Right lobe of liver (tissue), 6 donors: Measurements from ENCODE around the gene ASPSCR1. TPM values are rescaled to one million over a fixed set of nuclear protein-coding genes. Genes with fewer than 3 reads are reported as not detected.

Experiments
- ATAC-seq, 4 donors: fragments of 200-7000 bp; cut with Tn5 transposase; one replicate each; pipeline ENCODE4 v1.9.1; 2020; ENCODE audit warnings: mild to moderate bottlenecking in 4 of 4, moderate library complexity in 4 of 4
- DNase-seq, 3 donors: peaks; one replicate each; pipeline ENCODE4 v3.0.0-alpha.2; 2020
- H3K27ac ChIP-seq, 3 donors: fragments of 200-600 bp; one replicate each; pipeline ENCODE4 v1.8.0; 2022
- H3K27me3 ChIP-seq, 2 donors: fragments of 200-600 bp; one replicate each; pipeline ENCODE4 v1.8.0; 2022
- H3K36me3 ChIP-seq, 4 donors: fragments of 200-600 bp; sonication (generic) in 1 of 4; one replicate each; pipeline versions ENCODE4 v1.5.1 to v1.8.0; 2017 to 2022; ENCODE audit warnings: control low read depth in 1 of 4
- H3K4me1 ChIP-seq, 4 donors: fragments of 200-600 bp; sonication (generic) in 1 of 4; one replicate each; pipeline versions ENCODE4 v1.5.1 to v1.8.0; 2017 to 2022; ENCODE audit warnings: control low read depth in 1 of 4
- H3K4me3 ChIP-seq, 3 donors: fragments of 200-600 bp; one replicate each; pipeline ENCODE4 v1.8.0; 2022
- H3K9me3 ChIP-seq, 4 donors: fragments of 200-600 bp; sonication (generic) in 1 of 4; one replicate each; pipeline versions ENCODE4 v1.5.1 to v1.8.0; 2017 to 2022; ENCODE audit warnings: control low read depth in 1 of 4
- POLR2A ChIP-seq: fragments of 450-650 bp; IDR thresholded peaks from one replicate; pipeline ENCODE4 v1.6.1; 2017; ENCODE audit warnings: antibody characterized with exemption, mild to moderate bottlenecking
- WGBS: methylation state at CpG from one replicate; pipeline ENCODE4 v1.1.6; 2018; ENCODE audit warnings: low coverage, low lambda C conversion rate; ENCODE audit not compliant: insufficient coverage; ENCODE audit errors: missing lambda C conversion rate; 5-methylcytosine and 5-hydroxymethylcytosine counted together
- intact Hi-C, 2 donors: fragments of 100-400 bp; cut with DNase I; formaldehyde crosslinking; loops; one replicate each; pipeline versions ENCODE4 v1.11.2 to v1.14.1; 2022
- total RNA-seq, 6 experiments: library from RNA; depleted of rRNA in 2 of 6; stranded (reverse); fragments of >200 nt in 2 of 6; fragmentation: NEBNext Ultra II Directional in 3 of 6; extraction: Animal tissue kit (Norgen Biotek cat#: 25700) in 3 of 6; gene quantifications; one replicate each; pipeline versions ENCODE4 v1.1.0 to v1.2.4, GENCODE V29; 2016 to 2023
- TF ChIP-seq, protein P1 (sequence below), 4 donors: fragments of 200-600 bp in 3 of 4; fragments of 450-650 bp in 1 of 4; IDR thresholded peaks; one replicate each; pipeline versions ENCODE4 v1.5.1 to v1.8.0; 2016 to 2022; ENCODE audit warnings: antibody characterized with exemption in 4 of 4, mild to moderate bottlenecking in 2 of 4
- donor health status: DM: no; HTN: yes; CAD: no.
- donor health status: DM: no; HTN: no; CAD: no.
- donor health status: DM: no; HTN: no; CAD: no.
- donor health status: DM: no; HTN: yes; CAD: no.
- donor health status: DM: no; HTN: yes; CAD: no.

ASPSCR1 gene
- total RNA-seq, 6 experiments from 2014 or later: 24.4 to 55.6 (median 32.9) TPM

DNA sequence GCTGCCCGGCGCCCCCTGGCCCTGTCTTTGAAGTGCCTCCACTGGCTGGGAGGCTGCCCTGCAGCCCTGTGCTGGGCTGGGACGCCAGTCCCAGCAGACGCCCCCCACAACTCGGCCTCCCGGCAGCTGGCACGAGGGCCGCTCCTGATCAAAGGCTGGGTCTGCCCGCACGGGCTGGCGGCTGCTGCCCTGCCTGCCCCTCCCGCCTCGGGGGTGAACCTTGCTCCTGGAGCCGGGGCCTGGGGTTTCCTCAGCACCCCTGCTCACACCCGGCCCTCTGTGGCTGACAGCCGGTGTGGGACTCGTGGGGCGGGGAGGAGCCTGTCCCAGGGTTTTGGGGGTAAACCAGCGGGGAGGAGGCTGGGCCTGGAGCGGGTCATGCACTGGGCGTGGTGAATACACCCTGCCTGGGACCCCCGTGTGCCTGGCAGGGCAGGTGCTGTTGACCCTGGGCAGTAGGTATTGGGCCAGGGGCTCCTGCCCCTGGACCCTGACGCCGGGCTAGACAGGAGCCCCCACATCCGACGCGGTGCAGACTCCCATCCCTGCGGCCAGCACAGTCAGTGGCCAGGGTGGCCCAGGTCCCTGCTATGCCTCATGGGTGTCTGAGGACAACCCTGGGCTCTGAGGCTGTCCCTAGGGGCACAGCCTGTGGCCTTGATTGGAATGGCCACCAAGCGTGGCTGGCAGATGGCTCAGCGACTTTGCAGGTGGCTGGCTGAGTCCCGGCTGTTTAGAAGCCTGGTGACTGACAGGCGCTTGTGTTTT is 23.6 kb downstream of the ASPSCR1 start:
- Histone ChIP-seq H3K27me3 (no peaks in the 10 kb centered on the region), H3K36me3 (no peaks in the 10 kb centered on the region), H3K27ac (peak overlapping the region in 1 of 3 donors; percentile 24), H3K4me1 (peaks cover 0 to 24% (median 9%) of the 10 kb centered on the region in 4 donors), H3K4me3 (no peak overlapping the region), H3K9me3 (no peaks in the 10 kb centered on the region)
- no CpG with 5 or more reads among the region's 32 CpGs for WGBS
- ATAC-seq: peak; percentile 16 to 75 (median 70)
- DNase-seq: peak in 2 of 3 donors; percentile 68 to 78
- TF ChIP-seq, protein P1, sequence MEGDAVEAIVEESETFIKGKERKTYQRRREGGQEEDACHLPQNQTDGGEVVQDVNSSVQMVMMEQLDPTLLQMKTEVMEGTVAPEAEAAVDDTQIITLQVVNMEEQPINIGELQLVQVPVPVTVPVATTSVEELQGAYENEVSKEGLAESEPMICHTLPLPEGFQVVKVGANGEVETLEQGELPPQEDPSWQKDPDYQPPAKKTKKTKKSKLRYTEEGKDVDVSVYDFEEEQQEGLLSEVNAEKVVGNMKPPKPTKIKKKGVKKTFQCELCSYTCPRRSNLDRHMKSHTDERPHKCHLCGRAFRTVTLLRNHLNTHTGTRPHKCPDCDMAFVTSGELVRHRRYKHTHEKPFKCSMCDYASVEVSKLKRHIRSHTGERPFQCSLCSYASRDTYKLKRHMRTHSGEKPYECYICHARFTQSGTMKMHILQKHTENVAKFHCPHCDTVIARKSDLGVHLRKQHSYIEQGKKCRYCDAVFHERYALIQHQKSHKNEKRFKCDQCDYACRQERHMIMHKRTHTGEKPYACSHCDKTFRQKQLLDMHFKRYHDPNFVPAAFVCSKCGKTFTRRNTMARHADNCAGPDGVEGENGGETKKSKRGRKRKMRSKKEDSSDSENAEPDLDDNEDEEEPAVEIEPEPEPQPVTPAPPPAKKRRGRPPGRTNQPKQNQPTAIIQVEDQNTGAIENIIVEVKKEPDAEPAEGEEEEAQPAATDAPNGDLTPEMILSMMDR (IDR thresholded peaks at IDR 0.05): no peak
- TF ChIP-seq POLR2A: no peak
- intact Hi-C loops: no loop called here

DNA sequence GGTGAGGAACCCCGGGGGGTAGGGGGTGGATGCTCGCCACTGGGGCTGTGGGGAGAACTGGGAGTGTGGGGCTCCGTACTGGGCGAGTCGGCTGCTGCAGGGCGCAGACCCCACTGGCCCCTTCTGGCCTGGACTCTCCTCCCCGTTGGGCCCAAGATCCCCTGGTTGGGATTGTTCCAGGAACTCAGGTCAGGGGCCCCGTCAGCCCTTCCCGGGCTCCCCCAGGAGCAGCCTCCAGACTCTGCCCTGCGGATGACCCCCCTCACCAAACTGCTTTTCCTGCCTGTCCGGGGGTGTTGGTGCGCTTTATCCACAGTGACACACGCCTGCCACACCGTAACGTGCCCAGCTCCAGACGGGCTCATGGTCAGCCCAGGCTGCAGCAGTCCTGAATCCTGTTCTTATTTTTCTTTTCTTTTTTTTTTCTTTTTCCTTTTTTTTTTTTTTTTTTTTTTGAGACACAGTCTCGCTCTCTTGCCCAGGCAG is 24.2 kb downstream of the ASPSCR1 start:
- H3K27me3 ChIP-seq: no peaks in the 10 kb centered on the region
- no peak overlapping the region for H3K27ac ChIP-seq
- H3K4me1 ChIP-seq: peaks cover 0 to 24% (median 9%) of the 10 kb centered on the region in 4 donors
- H3K36me3 ChIP-seq: no peaks in the 10 kb centered on the region
- 75% methylated on average over 7 of the region's 17 CpGs for WGBS
- H3K9me3 ChIP-seq: no peaks in the 10 kb centered on the region
- intact Hi-C loops: no loop called here
- ATAC-seq: no peak
- no peak for DNase-seq
- H3K4me3 ChIP-seq: no peak overlapping the region
- TF ChIP-seq, protein P1 (IDR thresholded peaks at IDR 0.05): no peak
- no peak for TF ChIP-seq POLR2A

DNA sequence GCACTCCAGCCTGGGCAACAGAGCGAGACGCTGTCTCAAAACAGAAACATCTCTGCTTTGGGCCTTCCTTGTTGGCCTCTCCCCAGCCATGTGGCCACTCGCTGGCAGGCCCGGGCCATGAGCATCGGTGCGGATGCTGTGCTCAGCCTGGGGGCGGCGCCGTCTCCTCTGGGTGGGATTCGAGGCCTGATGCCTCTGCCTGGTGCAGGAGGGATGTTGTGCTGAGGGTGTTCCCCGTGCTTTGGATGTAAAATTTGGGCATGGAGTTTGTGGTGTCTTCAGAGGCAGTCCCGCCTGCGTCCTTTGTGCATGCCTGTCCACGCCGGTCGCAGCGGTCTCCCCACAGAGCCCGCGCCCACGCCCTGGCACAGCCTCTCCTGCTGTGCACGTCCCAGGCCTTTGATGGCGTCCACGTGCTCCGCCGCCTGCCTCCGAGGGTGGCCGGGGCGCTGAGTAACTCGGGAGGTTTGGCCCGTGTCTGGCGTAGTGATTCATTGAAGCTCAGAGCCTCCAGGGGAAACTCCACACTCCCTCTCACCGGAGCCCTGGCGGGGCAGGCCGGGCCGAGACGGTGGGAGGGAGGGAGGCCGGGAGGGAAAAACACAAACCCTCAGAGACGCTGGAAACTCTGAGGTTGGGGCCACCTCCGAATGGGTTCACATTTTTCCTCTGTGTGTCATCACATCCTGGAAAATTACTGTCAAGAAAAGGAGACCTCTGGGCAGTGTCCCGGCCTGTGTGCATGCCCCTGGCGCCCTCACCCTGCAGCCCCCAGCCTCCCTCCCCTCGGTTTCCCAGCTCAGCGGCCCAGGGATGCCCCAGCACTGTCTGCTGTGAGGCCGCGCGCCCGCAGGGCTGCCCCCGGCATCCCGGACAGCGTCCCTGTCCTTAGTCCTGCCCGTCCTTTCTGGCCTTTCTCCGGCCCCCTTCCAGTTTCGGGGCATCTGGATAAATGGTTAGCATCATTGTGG is 26.3 kb downstream of the ASPSCR1 start:
- no peak overlapping the region for H3K27ac ChIP-seq
- H3K4me1 ChIP-seq: peaks cover 0 to 24% (median 9%) of the 10 kb centered on the region in 4 donors
- no peak overlapping the region for H3K4me3 ChIP-seq
- intact Hi-C loops: no loop called here
- TF ChIP-seq, protein P1 (IDR thresholded peaks at IDR 0.05): no peak
- no peak for TF ChIP-seq POLR2A
- no peaks in the 10 kb centered on the region for H3K36me3 ChIP-seq
- WGBS: 64% methylated on average over 20 of the region's 53 CpGs
- H3K9me3 ChIP-seq: no peaks in the 10 kb centered on the region
- no peaks in the 10 kb centered on the region for H3K27me3 ChIP-seq
- ATAC-seq: peak in 1 of 4 donors; percentile 12
- no peak for DNase-seq

DNA sequence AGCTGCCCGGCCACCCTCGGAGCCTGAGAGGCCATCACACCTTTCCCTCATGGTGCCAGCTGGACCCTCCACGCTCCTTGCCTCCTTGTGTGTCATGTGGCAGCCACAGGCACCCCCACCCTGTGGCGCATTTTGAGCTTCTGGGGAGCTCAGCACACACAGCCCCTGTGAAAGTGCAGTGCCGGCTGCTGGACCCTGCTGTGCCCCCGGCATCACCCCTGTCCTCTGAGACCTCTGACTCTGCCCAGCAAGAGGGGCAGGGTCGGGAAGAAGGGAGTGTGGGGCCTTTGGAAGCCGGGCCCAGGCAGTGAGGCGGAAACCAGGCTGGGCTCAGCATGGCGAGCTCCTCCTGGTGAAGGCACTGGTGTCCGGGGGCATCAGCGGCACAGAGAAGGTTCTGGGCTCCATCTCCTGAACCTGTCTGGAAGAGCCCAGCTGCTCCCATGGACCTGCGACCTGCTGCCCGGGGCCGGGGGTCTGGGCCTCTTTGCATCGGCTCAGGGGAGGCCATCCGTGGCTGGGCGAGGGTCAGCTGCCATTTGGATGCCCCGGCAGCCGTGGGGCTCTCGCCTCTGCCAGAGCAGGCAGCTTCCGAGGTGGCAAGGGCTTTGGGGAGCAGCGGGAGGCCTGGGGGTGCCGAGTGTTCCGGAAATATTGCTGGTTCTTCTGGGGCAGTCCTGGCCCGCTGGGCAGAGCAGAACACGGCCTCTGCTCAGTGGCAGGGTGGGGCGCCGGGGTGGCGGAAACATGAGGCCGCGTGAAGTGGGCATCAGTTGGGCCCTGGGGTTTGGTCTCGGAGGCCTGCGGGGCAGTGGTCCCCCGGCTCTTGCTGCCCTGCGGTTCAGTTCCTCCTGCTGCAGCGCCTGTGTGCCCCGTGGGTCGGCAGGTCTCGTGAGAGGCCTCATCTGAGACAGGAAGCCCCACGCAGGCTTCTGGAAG is 27.4 kb downstream of the ASPSCR1 start:
- H3K36me3 ChIP-seq: no peaks in the 10 kb centered on the region
- ATAC-seq (no peak), DNase-seq (no peak)
- TF ChIP-seq, protein P1 (IDR thresholded peaks at IDR 0.05): no peak
- TF ChIP-seq POLR2A: no peak
- H3K9me3 ChIP-seq: no peaks in the 10 kb centered on the region
- H3K27me3 ChIP-seq: no peaks in the 10 kb centered on the region
- no peak overlapping the region for H3K27ac ChIP-seq
- WGBS: 70% methylated on average over 3 of the region's 41 CpGs
- H3K4me3 ChIP-seq: no peak overlapping the region
- intact Hi-C loops: no loop called here
- H3K4me1 ChIP-seq: peaks cover 0 to 13% (median 6%) of the 10 kb centered on the region in 4 donors
